Measurements from ENCODE around the gene GLIS1. TPM values are rescaled to one million over a fixed set of nuclear protein-coding genes. Genes with fewer than 3 reads are reported as not detected.

The GLIS1 gene
- total RNA-seq, 1 donor from 2014 or later: 0.16 TPM

DNA sequence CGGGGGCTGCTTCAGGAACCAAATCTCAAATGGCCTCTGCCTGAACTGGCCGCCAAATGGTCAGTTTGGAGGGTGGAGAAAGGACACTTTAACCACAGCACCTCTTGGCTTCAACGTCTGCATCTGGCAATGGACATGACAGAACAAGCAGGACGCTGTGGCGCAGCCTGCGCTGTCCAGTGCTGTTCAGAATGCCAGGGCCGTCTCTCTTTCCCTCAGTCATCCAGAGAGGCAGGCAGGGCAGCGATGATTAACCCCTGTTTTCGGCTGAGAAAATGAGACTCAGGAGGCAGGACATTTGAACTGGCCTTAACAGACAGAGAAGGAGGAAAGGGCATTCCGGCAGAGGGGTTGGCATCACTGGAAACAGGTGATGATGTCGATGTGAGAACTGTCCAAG, 48.6 kb downstream of the GLIS1 start:
- no peak overlapping the region for H3K27ac ChIP-seq (replicated peaks)
- TF ChIP-seq, protein P1, sequence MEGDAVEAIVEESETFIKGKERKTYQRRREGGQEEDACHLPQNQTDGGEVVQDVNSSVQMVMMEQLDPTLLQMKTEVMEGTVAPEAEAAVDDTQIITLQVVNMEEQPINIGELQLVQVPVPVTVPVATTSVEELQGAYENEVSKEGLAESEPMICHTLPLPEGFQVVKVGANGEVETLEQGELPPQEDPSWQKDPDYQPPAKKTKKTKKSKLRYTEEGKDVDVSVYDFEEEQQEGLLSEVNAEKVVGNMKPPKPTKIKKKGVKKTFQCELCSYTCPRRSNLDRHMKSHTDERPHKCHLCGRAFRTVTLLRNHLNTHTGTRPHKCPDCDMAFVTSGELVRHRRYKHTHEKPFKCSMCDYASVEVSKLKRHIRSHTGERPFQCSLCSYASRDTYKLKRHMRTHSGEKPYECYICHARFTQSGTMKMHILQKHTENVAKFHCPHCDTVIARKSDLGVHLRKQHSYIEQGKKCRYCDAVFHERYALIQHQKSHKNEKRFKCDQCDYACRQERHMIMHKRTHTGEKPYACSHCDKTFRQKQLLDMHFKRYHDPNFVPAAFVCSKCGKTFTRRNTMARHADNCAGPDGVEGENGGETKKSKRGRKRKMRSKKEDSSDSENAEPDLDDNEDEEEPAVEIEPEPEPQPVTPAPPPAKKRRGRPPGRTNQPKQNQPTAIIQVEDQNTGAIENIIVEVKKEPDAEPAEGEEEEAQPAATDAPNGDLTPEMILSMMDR (IDR thresholded peaks at IDR 0.05; ENCODE audit: borderline replicate concordance): no peak
- H3K4me1 ChIP-seq: peaks cover 3% of the 10 kb centered on the region
- H3K4me3 ChIP-seq: no peak overlapping the region
- DNase-seq: no peak
- H3K27me3 ChIP-seq (ENCODE audit: low read depth): peaks cover 95% of the 10 kb centered on the region
- no peaks in the 10 kb centered on the region for H3K36me3 ChIP-seq
- no peaks in the 10 kb centered on the region for H3K9me3 ChIP-seq (replicated peaks)
- intact Hi-C loops (cut with micrococcal nuclease): no loop called here

DNA sequence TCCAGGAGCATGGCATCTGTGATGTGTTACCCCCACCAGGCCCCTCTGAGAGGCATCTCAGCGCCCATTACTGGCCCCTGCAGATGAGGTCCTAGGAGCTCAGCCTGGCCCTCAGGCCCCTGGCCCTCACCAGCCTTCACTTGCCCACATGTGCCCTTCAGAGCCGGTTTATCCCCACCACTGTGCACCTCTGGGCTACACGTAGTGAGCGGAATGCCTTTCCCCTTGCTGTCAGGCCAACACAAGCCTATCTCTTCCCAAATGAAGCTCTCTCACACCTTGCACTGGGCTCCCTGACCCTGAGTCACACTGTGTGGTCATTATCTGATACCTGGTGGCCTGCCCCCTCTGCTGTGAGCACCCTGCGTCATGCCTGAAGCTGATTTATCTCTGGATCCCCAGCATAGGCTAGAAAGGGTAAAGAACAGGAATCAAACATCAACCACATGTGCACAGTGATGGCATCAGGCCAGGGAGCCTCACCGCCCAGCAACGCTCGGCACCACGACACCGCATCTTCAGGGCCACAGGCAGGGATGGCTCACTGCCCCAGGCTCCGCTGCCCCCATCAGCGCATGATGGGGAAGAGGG, 49.1 kb downstream of the GLIS1 start:
- TF ChIP-seq, protein P1 (IDR thresholded peaks at IDR 0.05; ENCODE audit: borderline replicate concordance): no peak
- Histone ChIP-seq H3K4me3 (no peak overlapping the region), H3K27me3 (ENCODE audit: low read depth) (peaks cover 100% of the 10 kb centered on the region), H3K9me3 (replicated peaks) (no peaks in the 10 kb centered on the region), H3K36me3 (no peaks in the 10 kb centered on the region), H3K4me1 (peaks cover 7% of the 10 kb centered on the region), H3K27ac (replicated peaks) (no peak overlapping the region)
- intact Hi-C loops (cut with micrococcal nuclease): no loop called here
- no peak for DNase-seq

DNA sequence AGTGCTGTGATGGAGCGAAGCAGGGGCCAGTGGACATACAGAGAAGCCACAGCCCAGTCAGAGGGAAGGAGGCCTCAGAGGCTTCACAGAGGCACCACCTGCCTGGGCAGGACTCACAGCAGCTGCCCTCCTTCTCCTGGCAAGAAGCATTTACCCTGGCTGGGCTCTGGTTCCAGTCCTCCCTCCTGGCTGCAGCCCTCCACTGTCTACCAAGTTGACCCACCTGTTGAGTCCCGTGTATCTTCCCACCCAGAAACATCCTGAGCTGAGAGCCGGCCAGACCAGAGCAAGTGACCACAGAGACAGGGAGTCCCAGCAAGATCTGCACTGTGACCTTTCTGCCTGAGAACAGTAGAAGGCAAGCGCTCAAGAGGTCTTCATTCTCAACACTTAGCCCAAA, 49.7 kb downstream of the GLIS1 start:
- Histone ChIP-seq H3K9me3 (replicated peaks) (no peaks in the 10 kb centered on the region), H3K4me3 (no peak overlapping the region), H3K4me1 (peaks cover 8% of the 10 kb centered on the region), H3K27ac (replicated peaks) (no peak overlapping the region), H3K27me3 (ENCODE audit: low read depth) (peaks cover 100% of the 10 kb centered on the region), H3K36me3 (no peaks in the 10 kb centered on the region)
- TF ChIP-seq, protein P1 (IDR thresholded peaks at IDR 0.05; ENCODE audit: borderline replicate concordance): no peak
- intact Hi-C loops (cut with micrococcal nuclease): no loop called here
- DNase-seq: no peak

DNA sequence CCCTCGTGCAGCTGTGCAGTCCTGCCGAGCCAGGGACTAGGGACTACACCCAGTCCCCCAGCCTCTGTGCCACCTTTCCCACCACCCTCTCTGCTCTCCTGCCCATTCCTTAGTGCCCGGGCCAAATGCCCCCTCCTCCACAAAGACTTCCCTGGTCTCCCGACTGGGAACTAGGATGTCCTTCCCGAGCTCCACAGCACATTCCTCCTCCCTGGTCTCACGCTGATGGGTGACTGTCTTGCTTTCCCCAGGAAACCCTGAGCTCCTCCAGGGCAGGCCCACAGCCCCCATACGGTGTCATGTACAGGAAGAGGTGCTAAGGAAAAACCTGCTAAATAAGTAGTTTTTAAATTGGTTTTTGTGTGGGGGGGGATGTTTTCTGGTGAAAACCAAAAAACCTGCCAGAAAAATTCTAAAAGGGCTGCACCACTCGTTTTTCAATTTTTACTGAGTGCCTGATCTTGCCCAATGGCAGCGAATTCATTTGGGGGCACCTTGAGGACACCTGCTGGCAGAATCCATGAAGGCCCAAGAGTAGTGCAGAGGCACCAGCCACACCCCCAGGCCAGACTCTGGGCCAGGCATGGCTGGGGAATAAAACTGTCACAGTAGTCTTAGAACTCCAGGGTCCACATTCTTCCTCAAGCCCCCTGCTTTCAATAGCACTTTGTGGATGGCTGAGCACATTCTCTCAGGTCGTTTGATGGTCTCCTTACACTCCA, 50.4 kb downstream of the GLIS1 start:
- no peaks in the 10 kb centered on the region for H3K36me3 ChIP-seq

DNA sequence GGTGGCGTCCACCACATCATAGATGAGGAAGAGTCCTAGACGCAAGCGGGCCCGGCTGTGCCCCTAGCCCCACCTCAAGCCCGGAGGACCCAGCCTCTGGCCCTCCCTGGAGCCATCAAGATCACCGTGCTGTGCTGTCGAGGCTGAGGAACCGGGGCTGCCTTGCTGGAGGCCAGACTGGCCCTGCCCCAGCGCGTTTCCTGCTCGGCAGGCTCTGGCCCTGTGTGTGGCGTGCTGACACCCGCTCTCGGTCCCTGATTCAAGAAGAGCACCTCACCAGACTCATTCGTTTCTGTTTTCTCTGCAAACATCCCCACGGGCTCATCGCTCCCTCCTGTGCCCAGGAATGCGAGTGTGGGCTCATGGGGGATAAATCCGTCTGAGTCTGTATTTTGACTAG, 51.1 kb downstream of the GLIS1 start:
- Histone ChIP-seq H3K4me1 (peaks cover 8% of the 10 kb centered on the region), H3K4me3 (no peak overlapping the region), H3K9me3 (replicated peaks) (no peaks in the 10 kb centered on the region), H3K27ac (replicated peaks) (no peak overlapping the region), H3K36me3 (no peaks in the 10 kb centered on the region), H3K27me3 (ENCODE audit: low read depth) (peaks cover 100% of the 10 kb centered on the region)
- TF ChIP-seq, protein P1 (IDR thresholded peaks at IDR 0.05; ENCODE audit: borderline replicate concordance): no peak
- intact Hi-C loops (cut with micrococcal nuclease): no loop called here
- no peak for DNase-seq

More for the DNA sequence above, 50.4 kb downstream of the GLIS1 start:
- H3K4me3 ChIP-seq: no peak overlapping the region
- H3K27ac ChIP-seq (replicated peaks): no peak overlapping the region
- TF ChIP-seq, protein P1 (IDR thresholded peaks at IDR 0.05; ENCODE audit: borderline replicate concordance): no peak
- intact Hi-C loops (cut with micrococcal nuclease): no loop called here
- peaks cover 100% of the 10 kb centered on the region for H3K27me3 ChIP-seq (ENCODE audit: low read depth)
- H3K9me3 ChIP-seq (replicated peaks): no peaks in the 10 kb centered on the region
- no peak for DNase-seq
- H3K4me1 ChIP-seq: peaks cover 8% of the 10 kb centered on the region
